Astrocyte (in vitro differentiated cells and primary cell): ENCODE data around the gene MAPKBP1.

Source experiments
- CTCF ChIP-seq: IDR thresholded peaks from 2 replicates; pipeline ENCODE4 v1.5.1; 2011; ENCODE audit warnings: low read depth, mild to moderate bottlenecking, inconsistent platforms, low read length, moderate library complexity; ENCODE audit not compliant: insufficient read depth
- EZH2 ChIP-seq: IDR thresholded peaks from 2 replicates; pipeline ENCODE4 v1.6.1; 2012; ENCODE audit warnings: mild to moderate bottlenecking, low read length, inconsistent platforms; ENCODE audit not compliant: insufficient read depth

GRCh38 chr15:41816788-41817187, 42.5 kb downstream of the MAPKBP1 start:
- no peak for TF ChIP-seq CTCF
- no peak for TF ChIP-seq EZH2
